SK-N-MC (cell line): ENCODE data around the gene NEU1.

Experiments
- EZH2 ChIP-seq: fragments of 200-600 bp; sonication (generic); IDR thresholded peaks from one replicate; pipeline ENCODE4 v1.6.1; 2017; ENCODE audit warnings: antibody characterized with exemption
- FOXP2 ChIP-seq: optimal IDR thresholded peaks from 2 replicates; pipeline ENCODE3; 2011; ENCODE audit warnings: mild to moderate bottlenecking, moderate library complexity; ENCODE audit not compliant: insufficient read depth; ENCODE audit errors: extremely low read length, control extremely low read depth
- POLR2AphosphoS5 ChIP-seq: IDR thresholded peaks from 2 replicates; pipeline ENCODE4 v1.6.1; 2012; ENCODE audit warnings: mild to moderate bottlenecking, low read depth, low read length, borderline replicate concordance

- TF ChIP-seq EZH2 (no peak), POLR2AphosphoS5 (no peak), FOXP2 (no peak)
Measured at GRCh38 chr6:31882344-31882743, 19.7 kb upstream of the NEU1 start.
